Psoas muscle (tissue), 8 donors: ENCODE results near the gene FDXACB1. TPM values are rescaled to one million over a fixed set of nuclear protein-coding genes. Genes with fewer than 3 reads are reported as not detected.
"Not testable (repeated sequence)": the region's sequence is repeated elsewhere in the genome, so short reads cannot be mapped to it uniquely, and the experiment has no call there.

Experiments used
- ATAC-seq, 4 donors: fragments of 200-7000 bp; cut with Tn5 transposase; one replicate each; pipeline ENCODE4 v1.9.1; 2020; ENCODE audit warnings: moderate library complexity in 3 of 4, mild to moderate bottlenecking in 2 of 4
- DNase-seq, 2 donors: peaks; one replicate each; pipeline ENCODE4 v3.0.0-alpha.2; 2020
- H3K27ac ChIP-seq: fragments of 200-600 bp; one replicate; pipeline ENCODE4 v1.8.0; 2022
- H3K27me3 ChIP-seq, 3 donors: fragments of 200-600 bp in 1 of 3; one replicate each; pipeline versions ENCODE4 v1.6.1 to v1.8.0; 2013 to 2022; ENCODE audit warnings: low read length in 2 of 3, mild to moderate bottlenecking in 2 of 3, moderate library complexity in 1 of 3; ENCODE audit not compliant: insufficient read depth in 3 of 3
- H3K36me3 ChIP-seq, 2 donors: fragments of 200-600 bp in 1 of 2; one replicate each; pipeline versions ENCODE4 v1.6.1 to v1.8.0; 2013 to 2022; ENCODE audit warnings: low read depth in 1 of 2, mild to moderate bottlenecking in 1 of 2, moderate library complexity in 1 of 2; ENCODE audit not compliant: insufficient read depth in 1 of 2
- H3K4me1 ChIP-seq: fragments of 200-600 bp; one replicate; pipeline ENCODE4 v1.8.0; 2022
- H3K4me3 ChIP-seq: fragments of 200-600 bp; one replicate; pipeline ENCODE4 v1.8.0; 2022; ENCODE audit warnings: mild to moderate bottlenecking
- H3K9me3 ChIP-seq: fragments of 200-600 bp; one replicate; pipeline ENCODE4 v1.8.0; 2022
- WGBS, 3 donors: extraction: QIAGEN DNeasy Blood & Tissue Kit; methylation state at CpG; one replicate each; pipeline versions ENCODE4 v1.1.6 to v1.1.7; 2013; 5-methylcytosine and 5-hydroxymethylcytosine counted together
- intact Hi-C, 2 donors: fragments of 100-400 bp; cut with DNase I; formaldehyde crosslinking; loops; one replicate each; pipeline versions ENCODE4 v1.11.0 to v1.14.2; 2022
- polyA plus RNA-seq, 3 donors: library from polyadenylated mRNA; stranded (reverse); fragments of 200-250 nt; gene quantifications; one replicate each; pipeline ENCODE4 v1.2.3, GENCODE V29; 2013
- total RNA-seq, 4 donors: library from RNA; stranded (reverse); fragmentation: NEBNext Ultra II Directional in 2 of 4; extraction: Animal tissue kit (Norgen Biotek cat#: 25700) in 2 of 4; gene quantifications; one replicate each; pipeline versions ENCODE4 v1.2.1 to v1.2.4, GENCODE V29; 2021 to 2023
- TF ChIP-seq, protein P1 (sequence below): fragments of 200-600 bp; IDR thresholded peaks from one replicate; pipeline ENCODE4 v1.8.0; 2022; ENCODE audit warnings: antibody characterized with exemption
- donor health status: healthy with polysubstance abuse.
- donor health status: DM: no; HTN: no; CAD: no; lungs with moderate emphysema.
- donor health status: Bipolar disorder and iron deficiency.
- donor health status: healthy.
- donor health status: DM: yes; HTN: yes; CAD: no.
- donor health status: DM: no; HTN: no; CAD: no.
- donor health status: DM: no; HTN: no; CAD: no.
- donor health status: DM: yes; HTN: yes; CAD: no.

Gene FDXACB1
- total and polyA plus RNA-seq, 7 donors, result 0.45 to 1.1 (median 0.77) TPM

DNA sequence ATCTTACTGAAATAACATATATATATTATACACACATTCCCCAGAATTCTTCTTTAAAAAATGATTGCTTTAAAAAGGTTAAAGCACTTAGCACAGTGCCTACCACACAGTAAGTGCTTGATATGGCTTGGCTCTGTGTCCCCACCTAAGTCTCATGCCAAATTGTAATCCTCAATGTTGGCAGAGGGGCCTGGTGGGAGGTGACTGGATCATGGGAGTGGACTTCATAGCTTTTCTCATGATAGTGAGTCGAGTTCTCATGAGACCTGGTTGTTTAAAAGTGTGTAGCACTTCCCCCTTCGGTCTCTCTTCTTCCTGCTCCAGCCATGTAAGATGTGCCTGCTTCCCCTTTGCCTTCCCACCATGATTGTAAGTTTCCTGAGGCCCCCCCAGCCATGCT lies 26.4 kb upstream of the FDXACB1 start:
- DNase-seq (no peak), ATAC-seq (no peak)
- peak overlapping the region; percentile 95 for H3K27ac ChIP-seq

DNA sequence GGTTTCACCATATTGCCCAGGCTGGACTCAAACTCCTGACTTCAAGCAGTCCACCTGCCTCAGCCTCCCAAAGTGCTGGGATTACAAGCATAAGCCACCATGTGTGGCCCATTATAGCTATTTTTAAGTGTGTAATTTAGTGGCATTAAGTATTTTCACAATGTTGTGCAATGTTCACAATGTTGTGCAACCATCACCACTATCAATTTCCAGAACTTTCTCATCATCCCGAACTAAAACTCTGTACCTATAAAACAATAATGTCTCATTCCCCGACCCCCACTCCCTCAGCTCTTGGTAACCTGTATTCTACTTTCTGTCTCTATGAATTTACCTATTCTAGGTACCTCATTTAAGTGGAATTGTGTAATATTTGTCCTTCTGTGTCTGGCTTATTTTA lies 7.9 kb upstream of the FDXACB1 start:
- no peak for ATAC-seq
- no peaks in the 10 kb centered on the region for H3K27me3 ChIP-seq
- no peak overlapping the region for H3K4me3 ChIP-seq
- no peak for DNase-seq
- intact Hi-C loops, result no loop called here
- H3K9me3 ChIP-seq, result no peaks in the 10 kb centered on the region
- H3K4me1 ChIP-seq, result no peaks in the 10 kb centered on the region
- WGBS, 3 donors, result 75 to 89% (median 86%) methylated on average over 2 of the region's 2 CpGs
- no peaks in the 10 kb centered on the region for H3K36me3 ChIP-seq
- no peak overlapping the region for H3K27ac ChIP-seq
- TF ChIP-seq, protein P1, sequence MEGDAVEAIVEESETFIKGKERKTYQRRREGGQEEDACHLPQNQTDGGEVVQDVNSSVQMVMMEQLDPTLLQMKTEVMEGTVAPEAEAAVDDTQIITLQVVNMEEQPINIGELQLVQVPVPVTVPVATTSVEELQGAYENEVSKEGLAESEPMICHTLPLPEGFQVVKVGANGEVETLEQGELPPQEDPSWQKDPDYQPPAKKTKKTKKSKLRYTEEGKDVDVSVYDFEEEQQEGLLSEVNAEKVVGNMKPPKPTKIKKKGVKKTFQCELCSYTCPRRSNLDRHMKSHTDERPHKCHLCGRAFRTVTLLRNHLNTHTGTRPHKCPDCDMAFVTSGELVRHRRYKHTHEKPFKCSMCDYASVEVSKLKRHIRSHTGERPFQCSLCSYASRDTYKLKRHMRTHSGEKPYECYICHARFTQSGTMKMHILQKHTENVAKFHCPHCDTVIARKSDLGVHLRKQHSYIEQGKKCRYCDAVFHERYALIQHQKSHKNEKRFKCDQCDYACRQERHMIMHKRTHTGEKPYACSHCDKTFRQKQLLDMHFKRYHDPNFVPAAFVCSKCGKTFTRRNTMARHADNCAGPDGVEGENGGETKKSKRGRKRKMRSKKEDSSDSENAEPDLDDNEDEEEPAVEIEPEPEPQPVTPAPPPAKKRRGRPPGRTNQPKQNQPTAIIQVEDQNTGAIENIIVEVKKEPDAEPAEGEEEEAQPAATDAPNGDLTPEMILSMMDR, result no peak

More for the DNA sequence above, 26.4 kb upstream of the FDXACB1 start:
- Histone ChIP-seq H3K9me3 (no peaks in the 10 kb centered on the region), H3K27me3 (no peaks in the 10 kb centered on the region), H3K4me1 (peaks cover 4% of the 10 kb centered on the region), H3K4me3 (no peak overlapping the region), H3K36me3 (peaks cover 0 to 26% of the 10 kb centered on the region in 2 donors)
- 13 to 35% (median 19%) methylated on average over 2 of the region's 2 CpGs for WGBS, 3 donors
- intact Hi-C loops, result no loop called here
- TF ChIP-seq, protein P1, result no peak

DNA sequence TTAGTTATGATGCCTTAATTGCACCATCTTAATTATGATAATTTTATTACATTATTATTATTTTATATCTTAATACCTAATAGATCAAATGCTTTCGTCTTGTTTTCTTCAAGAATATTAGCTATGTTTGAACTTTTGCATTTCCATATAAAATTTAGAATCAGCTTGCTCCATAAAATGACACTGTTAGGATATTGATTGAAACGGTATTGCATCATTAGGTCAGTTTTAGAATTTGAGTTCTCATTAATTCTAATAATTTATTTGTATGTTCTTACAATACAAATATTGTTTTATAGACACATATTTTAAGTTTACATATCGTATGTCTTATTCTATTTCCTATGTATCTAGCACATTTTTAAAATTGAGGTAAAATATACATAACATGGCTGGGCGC lies 7.1 kb upstream of the FDXACB1 start:
- no peaks in the 10 kb centered on the region for H3K27me3 ChIP-seq
- TF ChIP-seq, protein P1, result no peak
- no peak overlapping the region for H3K4me3 ChIP-seq
- H3K9me3 ChIP-seq, result no peaks in the 10 kb centered on the region
- no peak overlapping the region for H3K27ac ChIP-seq
- H3K36me3 ChIP-seq, result no peaks in the 10 kb centered on the region
- H3K4me1 ChIP-seq, result no peaks in the 10 kb centered on the region
- DNase-seq (no peak), ATAC-seq (no peak)
- intact Hi-C loops, result no loop called here
- WGBS, 3 donors, result 81 to 94% (median 91%) methylated on average over 4 of the region's 4 CpGs

DNA sequence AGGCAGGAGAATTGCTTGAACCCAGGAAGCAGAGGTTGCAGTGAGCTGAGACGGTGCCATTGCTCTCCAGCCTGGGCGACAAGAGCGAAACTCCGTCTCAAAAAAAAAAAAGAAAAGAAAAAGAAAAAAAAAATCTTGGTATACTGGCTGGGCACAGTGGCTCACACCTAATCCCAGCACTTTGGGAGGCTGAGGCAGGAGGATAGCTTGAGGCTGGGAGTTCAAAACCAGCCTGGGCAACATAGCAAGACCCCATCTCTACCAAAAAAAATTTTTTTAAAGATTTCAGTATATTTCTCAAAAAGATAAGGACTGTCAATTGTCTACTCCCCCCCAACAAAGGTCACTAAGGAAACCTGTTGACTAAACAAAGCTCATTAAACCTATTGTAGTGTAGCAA lies 6.1 kb upstream of the FDXACB1 start:
- DNase-seq, intact Hi-C loops, H3K4me3 ChIP-seq, H3K9me3 ChIP-seq, H3K27me3 ChIP-seq, H3K36me3 ChIP-seq, ATAC-seq, H3K27ac ChIP-seq, H3K4me1 ChIP-seq: not testable (repeated sequence)
- 63 to 97% (median 80%) methylated on average over 4 of the region's 4 CpGs for WGBS, 3 donors

DNA sequence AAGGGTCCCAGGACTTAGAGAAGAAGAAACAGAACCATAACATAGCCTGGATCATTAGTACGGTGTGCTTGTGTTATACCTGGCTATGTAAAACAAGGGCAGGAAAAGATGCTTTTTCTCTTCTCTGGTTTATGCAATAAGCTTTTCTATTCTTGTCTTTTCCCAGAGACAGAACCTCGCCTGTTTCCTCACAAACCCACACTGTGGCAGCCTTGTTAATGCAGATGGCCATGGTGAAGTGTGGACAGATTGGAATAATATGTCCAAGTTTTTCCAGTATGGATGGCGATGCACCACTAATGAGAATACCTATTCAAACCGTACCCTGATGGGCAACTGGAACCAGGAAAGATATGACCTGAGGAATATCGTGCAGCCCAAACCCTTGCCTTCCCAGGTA lies 3.2 kb upstream of the FDXACB1 start:
- Histone ChIP-seq H3K27me3 (no peaks in the 10 kb centered on the region), H3K27ac (no peak overlapping the region), H3K36me3 (no peaks in the 10 kb centered on the region), H3K4me1 (peaks cover 4% of the 10 kb centered on the region), H3K9me3 (no peaks in the 10 kb centered on the region), H3K4me3 (no peak overlapping the region)
- TF ChIP-seq, protein P1, result no peak
- 78 to 85% (median 81%) methylated on average over 5 of the region's 5 CpGs for WGBS, 3 donors
- ATAC-seq, result no peak
- intact Hi-C loops, result no loop called here
- DNase-seq, result no peak
